A172 (cell line): ENCODE results near the gene ST3GAL4. TPM values are rescaled to one million over a fixed set of nuclear protein-coding genes. Genes with fewer than 3 reads are reported as not detected.
"Not testable (repeated sequence)": the region's sequence is repeated elsewhere in the genome, so short reads cannot be mapped to it uniquely, and the experiment has no call there.

Experiments
- DNase-seq: peaks from one replicate; pipeline ENCODE4 v3.0.0-alpha.2; 2015; ENCODE audit warnings: low spot score
- total RNA-seq: library from RNA; depleted of rRNA; stranded (reverse); fragments of >200 nt; shearing (Covaris generic); gene quantifications from 2 replicates; pipeline ENCODE4 v1.2.3, GENCODE V29; 2014; rRNA removed

The ST3GAL4 gene
- total RNA-seq = 16.7 and 19.4 TPM in 2 replicates

DNA sequence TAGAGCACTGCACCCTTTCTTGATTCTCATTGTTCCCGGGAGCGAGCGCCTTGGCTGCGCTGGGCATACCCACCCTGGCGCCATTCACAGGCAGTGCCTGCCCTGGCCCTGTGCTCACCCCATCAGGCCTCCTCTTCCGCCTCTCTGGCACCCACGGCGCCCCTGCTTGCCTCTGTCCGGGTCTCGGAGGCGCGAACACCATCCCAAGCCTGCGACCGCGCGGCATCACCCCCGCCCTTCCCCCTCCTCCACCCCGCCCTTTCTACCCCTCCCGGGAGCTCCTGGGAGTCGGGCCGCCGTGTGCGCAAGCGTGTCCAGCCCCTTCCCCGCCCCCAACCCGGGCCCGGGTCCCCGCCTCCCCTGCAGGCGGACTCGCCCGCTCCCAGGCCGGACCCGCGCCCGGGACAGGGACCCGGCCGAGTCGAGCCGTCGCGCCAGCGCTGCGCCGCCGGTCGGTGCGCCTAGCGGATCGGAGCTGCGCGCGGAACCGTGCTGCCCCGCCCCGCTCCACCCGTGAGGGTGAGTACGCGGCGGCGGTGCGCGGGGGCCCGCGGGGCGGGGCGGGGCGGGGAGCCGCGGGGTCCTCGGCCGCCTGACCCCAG, at the start of gene ST3GAL4:
Gene ST3GAL4 (plus strand): TSS at position 363 of the 602 bp plus-strand sequence. CDS start 50,470 bp downstream, outside the sequence.
- peak; percentile 28 for DNase-seq

DNA sequence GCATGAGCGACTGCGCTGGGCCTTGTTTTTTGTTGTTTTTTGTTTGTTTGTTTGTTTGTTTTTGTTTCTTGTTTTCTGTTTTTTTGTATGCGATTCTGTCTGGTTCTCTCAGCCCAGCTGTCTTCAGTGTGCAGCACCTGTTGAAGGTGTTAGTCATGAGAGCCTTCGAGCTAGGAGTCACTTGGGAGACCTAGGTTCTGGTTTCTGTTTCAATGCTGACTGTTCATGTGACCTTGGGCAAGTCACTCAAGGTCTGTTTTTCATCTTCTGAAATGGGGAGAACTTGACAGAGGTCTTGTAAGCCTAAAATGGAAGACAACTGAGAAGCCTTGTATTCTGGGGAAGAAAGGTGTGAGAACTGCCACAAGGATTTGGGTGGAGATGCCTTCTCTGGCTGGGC, 49.8 kb upstream of the ST3GAL4 start:
- DNase-seq = no peak

DNA sequence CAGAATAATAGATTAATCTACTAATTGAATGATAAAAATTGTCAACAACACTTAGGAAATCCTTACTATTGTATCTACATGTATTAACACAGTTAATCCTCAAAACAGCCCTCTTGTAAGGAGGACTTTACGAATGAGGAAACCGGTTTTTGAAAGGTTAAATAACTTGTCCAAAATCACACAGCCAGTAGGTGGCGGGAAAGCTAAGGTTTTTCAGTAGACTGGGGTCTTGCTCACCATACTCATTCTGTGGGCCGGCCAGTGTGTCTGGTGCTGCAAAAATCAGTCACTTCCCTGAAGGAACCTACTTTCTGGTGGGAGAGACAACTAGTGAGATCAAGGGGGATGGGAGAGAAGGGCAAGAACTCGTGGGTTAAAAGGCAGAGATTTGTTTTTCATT, 47.8 kb upstream of the ST3GAL4 start:
- DNase-seq = no peak

GRCh38 chr11:126308271-126308671, 47.2 kb upstream of the ST3GAL4 start:
- no peak for DNase-seq

DNA sequence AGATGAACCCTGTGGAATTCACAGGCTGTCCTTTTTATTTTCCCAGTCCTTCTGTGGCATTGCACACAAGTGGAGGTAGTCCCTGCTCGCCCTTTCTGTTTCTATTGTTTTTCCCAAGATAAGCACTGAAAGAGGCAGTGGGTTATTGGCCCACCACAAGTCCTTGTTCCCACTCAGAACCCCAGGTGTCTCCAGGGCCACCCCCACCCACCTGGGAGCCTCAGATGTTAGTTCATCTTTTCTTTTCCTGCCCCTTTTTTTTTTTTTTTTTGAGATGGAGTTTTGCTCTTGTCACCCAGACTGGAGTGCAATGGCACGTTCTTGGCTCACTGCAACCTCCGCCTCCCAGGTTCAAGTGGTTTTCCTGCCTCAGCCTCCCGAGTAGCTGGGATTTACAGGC, 46.7 kb upstream of the ST3GAL4 start:
- DNase-seq = not testable (repeated sequence)

DNA sequence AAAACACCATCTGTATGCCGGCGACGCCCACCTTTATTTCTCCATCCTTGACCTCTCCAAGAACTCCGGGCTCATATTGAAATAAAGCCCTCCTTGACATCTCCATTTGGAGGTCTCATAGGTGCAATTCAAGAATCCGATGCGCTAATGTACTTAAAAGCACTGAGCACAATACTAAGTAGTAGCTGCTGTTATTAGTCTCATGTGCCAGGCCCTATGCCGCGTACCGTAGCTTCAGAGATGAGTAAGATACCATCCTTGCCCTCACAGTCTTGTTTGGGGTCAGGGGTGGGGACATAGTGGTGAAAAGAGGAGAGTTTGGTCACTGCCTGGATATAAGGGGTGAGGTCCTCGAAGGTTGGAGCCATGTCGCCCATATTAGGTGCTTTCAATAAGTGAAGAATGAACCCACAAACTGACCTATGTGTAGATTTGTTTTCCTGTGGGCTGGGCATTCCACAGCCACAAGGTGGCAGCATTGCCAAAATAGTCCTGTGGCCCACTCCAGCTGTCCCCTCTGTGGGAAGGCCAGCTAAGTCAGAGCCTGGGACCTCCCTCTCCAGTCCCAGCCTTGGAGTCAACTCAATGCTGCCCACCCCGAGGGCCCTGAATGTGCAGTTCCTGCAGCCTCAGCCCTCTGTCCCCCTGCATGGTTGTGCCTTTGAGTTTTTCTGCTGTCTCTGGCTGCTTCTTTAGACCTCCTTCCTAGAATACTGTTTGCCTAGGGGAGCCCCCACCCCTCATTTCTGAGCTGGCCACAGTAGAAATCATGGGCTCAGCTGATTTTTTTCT, 45.1 kb upstream of the ST3GAL4 start:
- peak; percentile 49 for DNase-seq

GRCh38 chr11:126310992-126311310, 44.5 kb upstream of the ST3GAL4 start:
- no peak for DNase-seq

GRCh38 chr11:126311401-126312291, 43.8 kb upstream of the ST3GAL4 start:
- no peak for DNase-seq

GRCh38 chr11:126312961-126313360, 42.5 kb upstream of the ST3GAL4 start:
- no peak for DNase-seq

- no peak for DNase-seq
Measured at GRCh38 chr11:126313826-126314225, 41.7 kb upstream of the ST3GAL4 start.

DNA sequence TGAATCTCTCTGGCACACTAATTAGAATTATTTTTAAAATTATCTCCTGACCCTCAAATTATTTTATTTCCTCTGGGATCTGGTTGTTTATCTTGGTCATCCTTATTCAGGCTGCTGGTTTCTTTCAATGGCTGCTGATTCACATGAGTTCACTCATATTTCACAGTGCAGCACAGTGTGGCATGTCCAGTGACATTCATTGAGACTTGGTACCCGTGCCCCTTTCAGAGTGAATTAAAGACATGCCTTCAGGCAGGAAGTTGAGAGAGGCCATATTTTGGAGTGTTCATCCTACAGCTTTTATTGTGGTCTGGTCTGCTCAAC, 38.1 kb upstream of the ST3GAL4 start:
- no peak for DNase-seq

DNA sequence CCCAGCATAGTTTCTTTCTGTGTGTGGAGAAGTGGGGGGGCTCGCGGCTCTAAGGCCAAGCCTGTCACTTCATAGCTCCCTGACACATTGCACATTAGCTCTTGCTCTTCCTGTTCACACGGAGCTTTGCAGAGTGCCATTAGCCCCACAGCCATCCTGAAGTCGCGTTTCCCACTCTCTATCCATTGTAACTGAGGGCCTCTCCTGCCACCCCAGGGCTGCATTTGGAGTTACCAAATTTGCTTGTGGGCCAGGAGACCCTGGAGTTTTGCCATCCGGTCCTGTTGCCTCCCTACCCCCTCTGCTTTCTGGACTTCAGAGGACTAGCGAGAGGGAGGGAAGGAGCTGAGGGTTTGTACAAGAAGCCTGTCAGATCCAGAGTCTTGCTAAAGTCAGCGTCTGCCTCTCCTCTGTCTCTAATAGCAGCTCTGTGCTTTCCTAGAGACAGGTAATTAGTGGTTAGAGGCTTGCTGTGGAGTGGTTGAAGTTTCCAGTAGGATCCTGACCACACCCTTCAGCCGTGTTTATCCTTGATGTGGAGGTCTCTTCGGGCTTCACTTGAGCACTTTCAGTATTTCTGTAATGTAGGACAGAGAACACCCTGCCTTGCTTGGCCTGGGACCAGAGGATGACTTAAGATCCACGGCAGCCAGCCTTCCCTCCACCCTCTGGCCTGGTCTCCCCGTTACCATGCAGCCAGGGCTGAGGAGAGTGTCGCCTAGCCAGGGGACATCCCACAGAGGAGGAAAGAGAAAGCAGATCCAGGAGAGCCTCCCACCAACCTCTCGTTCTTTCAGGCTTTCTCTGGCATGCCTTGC, 37.5 kb upstream of the ST3GAL4 start:
- peak; percentile 54 for DNase-seq

- DNase-seq = peak; percentile 52
Measured at GRCh38 chr11:126318574-126319373, 36.7 kb upstream of the ST3GAL4 start.

- no peak for DNase-seq
Measured at GRCh38 chr11:126319374-126319740, 36.1 kb upstream of the ST3GAL4 start.

DNA sequence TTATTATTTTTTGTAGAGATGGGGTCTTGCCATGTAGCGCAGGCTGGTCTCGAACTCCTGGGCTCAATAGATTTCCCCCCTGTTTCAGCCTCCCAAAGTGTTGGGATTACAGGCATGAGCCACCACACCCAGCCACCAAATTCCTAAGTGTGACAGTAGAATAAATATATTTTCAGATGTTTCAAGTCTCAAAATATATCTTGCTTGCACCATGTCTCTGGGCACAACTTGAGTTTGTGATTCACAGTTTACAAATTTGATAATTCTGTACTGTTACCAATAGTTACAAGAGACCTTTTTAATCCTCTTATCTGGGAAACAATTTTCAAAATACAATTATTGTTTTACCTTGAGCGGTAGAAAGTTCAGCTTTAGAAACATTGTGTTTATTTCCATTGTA, 32.5 kb upstream of the ST3GAL4 start:
- DNase-seq = no peak

DNA sequence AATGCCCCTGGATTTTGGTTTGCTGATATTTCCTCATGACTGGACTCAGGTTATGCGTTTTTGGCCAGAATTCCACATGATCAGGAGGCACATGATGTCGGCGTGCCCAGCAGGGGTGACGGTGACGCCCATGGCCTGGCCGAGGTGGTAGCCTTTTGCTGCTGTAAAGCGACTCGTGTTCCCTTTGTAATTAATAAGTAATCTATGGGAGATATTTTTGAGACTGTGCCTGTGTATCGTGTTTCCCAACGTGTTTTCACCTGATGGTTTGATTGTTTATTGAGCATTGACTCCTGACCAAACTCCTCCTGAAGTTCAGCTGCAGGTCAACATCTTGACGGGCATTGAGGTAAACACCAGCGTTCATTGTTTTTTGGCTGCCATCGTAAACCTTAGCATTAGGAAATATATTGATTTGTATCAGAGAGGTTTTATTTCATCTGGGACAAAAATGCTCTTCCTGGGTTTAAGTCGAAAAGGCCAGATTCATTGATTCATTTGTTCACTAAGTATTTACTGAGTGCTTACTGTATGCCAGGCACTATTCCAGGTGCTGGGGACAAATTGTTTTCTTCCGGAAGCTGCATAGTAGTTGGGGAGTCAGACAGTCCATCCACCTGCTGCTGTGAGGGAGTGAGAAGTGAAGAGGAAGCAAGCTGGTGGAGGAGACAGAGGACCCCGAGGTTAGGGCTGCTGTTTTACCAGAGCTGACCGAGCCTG, 28.0 kb upstream of the ST3GAL4 start:
- no peak for DNase-seq

DNA sequence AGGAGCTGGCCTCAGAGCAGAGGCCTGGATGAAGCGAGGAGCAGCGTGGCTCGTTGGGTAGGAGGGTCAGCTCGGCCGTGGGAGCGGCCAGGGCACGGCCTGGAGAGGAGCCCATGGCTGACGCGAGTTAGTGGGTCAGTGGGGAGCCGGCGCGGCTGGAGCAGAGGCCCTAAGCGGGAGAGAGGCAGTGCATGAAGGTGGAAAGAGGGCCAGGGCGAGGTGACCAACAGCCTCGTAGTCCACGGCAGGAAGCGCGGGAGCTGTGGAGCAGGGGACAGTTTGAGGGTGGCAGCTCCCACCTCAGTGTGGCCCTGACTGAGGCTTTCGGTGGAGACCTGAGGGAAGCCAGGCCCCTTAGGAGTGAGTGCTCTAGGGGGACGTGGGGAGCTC, 27.5 kb upstream of the ST3GAL4 start:
- no peak for DNase-seq

- no peak for DNase-seq
Measured at GRCh38 chr11:126328444-126328843, 27.0 kb upstream of the ST3GAL4 start.

- no peak for DNase-seq
Measured at GRCh38 chr11:126328938-126329643, 26.4 kb upstream of the ST3GAL4 start.
